HG02759 (cell line): Measurements from ENCODE around the gene MED26.

Experiments
- ATAC-seq: cut with Tn5 transposase; IDR thresholded peaks from one replicate; pipeline ENCODE4 v1.9.1; 2021; ENCODE audit warnings: mild to moderate bottlenecking, moderate library complexity; ENCODE audit not compliant: unreplicated experiment

Gene MED26

GRCh38 chr19:16618248-16618647 is 9.8 kb downstream of the MED26 start:
- ATAC-seq: no peak

DNA sequence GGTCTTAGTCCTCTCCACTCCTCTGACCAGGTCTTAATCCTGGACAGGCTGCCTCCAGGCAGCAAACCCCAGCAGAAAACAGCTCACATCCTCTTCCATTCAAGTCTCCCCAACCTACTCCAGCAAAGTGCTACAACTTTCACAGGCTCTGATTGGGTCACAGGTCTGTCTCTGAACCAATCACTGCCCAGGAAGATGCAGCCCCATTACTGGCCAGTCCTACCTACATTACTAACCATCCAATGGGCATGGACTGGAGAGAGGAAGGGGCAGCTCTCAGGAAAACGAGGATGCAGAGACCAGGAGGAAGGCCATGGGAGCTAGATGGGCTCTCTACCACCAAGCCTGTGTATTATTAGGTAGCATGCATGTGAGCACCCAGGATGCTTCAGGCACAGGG is 12.2 kb downstream of the MED26 start:
- no peak for ATAC-seq

- no peak for ATAC-seq
Measured at GRCh38 chr19:16614941-16615340, 13.1 kb downstream of the MED26 start.

DNA sequence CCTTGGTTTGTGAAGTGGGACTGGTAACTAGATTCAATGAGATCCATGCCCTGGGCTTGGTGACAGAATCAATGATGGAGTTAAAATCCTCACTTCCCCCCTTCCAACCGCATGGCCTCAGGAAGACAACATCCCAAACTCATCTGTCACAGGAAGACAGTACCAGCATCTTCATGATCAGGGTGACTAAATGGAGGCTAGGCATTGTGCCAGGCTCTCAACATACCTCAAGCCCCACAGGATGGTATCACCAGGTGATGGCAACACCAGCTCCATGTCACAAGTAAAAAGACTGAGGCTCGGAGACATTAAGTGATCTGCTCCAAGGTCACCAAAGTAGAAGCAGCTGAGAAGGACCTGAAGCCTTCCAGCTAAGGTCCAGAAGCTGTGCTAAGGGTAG is 14.2 kb downstream of the MED26 start:
- ATAC-seq: no peak

- ATAC-seq: no peak
Measured at GRCh38 chr19:16612636-16613035, 15.4 kb downstream of the MED26 start.

DNA sequence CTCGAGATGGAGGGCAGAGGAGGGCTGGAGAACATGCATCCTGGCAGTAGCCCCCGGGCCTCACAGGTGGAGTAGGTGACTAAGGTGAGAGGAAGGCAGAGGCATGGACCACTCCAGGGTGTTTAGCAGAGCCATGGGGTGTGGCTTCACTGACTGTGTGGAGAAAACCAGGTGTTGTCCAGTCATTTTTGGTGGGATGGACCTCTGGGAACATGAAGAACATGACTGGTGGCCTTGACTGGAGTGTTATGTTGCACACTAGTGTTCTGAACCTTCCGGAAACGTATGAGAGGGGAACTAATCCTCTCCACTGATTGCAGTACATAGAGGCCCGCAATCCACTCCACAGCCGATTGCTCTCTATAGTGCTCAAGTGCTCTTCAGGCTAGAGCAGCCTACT is 16.9 kb downstream of the MED26 start:
- ATAC-seq: no peak

GRCh38 chr19:16609511-16610200 is 18.3 kb downstream of the MED26 start:
- no peak for ATAC-seq

DNA sequence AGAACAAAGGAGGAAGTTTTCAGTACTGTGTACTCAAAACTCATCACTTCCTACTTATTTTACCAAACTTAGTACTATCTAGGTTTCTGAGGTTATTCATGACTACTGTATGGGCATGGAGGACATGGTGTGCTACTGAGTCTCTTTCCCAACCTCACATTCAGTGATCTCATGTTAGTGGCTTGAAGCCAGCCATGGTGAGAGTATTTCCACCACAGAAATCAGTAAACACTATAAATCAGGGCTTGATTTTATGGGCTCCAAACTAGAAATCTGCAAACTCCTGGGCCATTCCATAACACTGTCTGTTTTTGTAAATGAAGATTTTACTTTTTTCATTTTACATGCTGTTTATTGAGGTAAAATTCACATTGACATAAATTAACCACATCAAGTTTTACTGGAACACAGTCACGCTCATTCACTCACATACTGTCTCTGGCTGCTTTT is 19.7 kb downstream of the MED26 start:
- ATAC-seq: no peak

DNA sequence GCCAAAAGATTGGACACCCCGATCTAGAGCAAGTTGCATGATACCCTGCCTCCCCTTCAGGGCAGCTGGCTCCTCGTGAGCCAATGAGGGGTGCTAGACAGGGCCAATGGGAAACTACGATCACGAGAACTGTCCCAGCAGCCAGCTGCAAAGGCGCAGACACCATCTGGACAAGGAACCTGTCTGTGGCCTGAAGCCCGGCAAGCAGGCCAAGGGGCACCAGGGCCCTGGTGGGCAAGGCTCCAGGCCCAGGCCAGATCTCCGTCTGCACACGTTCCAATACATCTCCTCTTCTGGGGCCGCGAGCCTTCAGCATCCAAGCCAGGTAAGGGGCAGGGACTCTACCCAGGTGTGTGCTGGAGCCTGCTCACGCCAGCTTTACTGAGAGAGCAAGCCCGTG is 20.2 kb downstream of the MED26 start:
- ATAC-seq: no peak

DNA sequence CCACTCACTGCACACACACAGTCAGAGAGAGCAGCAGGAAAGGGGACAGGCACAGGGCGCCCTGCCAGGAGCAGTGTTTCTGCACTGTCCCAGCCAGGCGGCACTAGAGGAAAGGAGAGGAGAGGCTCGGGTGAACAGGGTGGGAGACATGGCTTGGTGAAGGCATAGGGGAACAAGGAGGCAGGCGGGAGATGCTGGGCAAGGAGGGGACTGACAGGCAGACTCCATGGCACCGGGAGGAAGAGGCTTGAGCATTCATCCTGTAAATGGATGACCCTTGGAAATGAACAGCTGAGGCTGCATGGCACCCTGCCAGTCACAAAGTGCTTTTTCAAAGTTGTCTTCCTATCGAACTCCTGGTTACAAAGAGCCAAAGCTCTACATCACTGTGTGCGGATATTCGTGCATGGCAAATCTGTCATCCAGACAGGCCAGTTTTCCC is 22.4 kb downstream of the MED26 start:
- no peak for ATAC-seq

- no peak for ATAC-seq
Measured at GRCh38 chr19:16605115-16605514, 22.9 kb downstream of the MED26 start.

DNA sequence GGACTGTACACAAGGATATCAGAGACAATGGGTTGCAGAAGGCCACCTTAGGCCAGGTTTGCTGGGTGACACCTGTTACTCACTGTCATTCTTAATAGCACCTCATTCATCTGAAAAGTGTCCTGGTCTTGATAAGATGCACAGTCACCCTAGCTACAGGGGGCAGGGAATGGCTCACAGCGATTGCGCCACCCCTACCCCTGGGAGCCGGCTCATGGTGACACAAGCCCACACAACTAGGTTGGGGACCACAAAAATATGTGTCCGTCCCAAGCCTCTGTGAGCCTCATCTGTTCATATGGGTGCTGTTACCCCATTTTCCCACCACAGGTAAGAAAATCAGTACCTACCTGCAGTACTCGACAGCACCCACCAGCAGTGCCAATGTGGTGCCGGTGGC is 23.4 kb downstream of the MED26 start:
- no peak for ATAC-seq

- no peak for ATAC-seq
Measured at GRCh38 chr19:16603090-16603489, 24.9 kb downstream of the MED26 start.

- ATAC-seq: no peak
Measured at GRCh38 chr19:16601378-16602052, 26.5 kb downstream of the MED26 start.

DNA sequence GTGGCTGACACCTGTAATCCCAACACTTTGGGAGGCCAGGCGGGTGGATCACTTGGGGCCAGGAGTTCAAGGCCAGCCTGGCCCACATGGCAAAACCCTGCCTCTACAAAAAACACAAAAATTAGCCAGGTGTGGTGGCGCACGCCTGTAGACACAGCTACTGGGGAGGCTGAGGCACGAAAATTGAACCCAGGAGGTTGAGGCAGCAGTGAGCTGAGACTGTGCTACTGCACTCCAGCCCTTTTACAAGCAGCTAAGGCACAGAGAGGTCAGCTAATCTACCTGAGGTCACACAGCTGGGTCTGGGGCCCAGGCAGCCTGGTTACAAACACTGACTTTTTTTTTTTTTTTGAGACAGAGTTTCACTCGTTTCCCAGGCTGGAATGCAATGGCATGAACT is 27.2 kb downstream of the MED26 start:
- ATAC-seq: no peak

DNA sequence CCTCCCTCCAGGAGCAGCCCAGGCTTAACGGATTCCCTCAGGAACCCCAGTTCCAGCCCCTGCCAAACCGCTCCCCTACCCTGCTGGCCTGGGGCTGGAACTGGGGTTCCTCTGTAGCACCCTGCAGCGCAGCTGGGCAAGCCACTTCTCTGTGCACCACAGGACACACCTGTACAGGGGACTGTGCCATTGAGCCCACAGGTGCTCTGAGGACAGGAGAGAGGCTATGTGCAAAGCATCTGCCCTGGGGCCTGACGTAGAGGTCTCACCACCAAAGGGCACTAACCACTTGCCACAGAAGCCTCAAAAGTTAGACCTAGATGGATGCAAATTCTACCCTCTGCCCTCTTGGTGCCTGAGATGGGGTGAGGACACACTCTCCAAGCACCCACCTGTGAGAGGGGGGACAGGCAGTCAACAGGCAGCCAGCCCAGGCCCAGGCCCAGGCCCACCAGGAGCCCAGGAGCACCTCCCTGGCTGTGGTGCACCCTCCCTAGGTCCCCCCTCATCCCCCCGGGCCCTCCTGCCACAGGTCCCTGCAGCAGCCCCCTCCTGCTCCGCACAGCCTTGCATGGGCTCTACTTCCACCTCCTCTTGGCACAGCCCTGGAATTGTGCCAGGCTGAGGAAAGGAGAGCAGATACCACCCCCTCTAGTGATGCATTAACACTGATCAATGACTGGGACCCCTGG is 28.2 kb downstream of the MED26 start:
- ATAC-seq: no peak

DNA sequence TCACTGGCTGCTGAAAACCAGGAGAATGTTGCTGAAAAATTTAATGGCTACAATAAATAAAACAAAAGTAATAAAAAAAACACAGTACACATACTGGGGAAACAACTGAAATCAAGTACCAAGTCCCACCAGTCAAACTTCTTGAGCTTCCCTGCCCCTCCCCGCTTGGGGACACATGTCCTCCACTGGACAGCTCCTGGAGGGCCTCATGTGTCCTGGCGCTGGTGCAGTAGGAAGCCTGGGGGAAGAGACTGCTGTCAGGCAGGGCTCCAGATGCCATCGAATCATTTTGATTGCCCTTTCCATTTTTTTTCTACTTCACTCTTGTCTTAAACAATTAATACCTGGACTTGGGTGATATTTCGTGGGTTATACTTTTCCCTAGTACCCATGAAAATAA is 29.2 kb downstream of the MED26 start:
- no peak for ATAC-seq

DNA sequence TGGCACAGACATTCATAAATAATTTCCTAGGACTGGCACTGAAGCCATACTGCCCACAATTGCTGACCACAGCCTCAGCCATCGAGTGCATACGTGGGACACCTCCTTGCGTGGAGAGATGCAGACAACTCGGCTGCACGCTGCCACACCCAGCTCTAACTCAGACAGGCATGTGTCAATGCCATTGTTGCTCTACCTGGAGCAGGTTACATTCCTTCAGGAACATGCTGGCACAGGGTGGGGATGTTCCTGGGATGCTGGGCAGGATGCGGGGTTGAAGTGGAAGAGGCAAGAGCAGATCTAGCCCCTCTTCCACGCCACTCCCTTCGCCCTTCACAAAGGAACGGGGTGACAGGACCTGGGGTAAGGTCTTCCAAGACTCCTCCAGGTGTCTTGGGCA is 31.6 kb downstream of the MED26 start:
- no peak for ATAC-seq

GRCh38 chr19:16595097-16595496 is 32.9 kb downstream of the MED26 start:
- ATAC-seq: no peak

- no peak for ATAC-seq
Measured at GRCh38 chr19:16594681-16595091, 33.3 kb downstream of the MED26 start.

DNA sequence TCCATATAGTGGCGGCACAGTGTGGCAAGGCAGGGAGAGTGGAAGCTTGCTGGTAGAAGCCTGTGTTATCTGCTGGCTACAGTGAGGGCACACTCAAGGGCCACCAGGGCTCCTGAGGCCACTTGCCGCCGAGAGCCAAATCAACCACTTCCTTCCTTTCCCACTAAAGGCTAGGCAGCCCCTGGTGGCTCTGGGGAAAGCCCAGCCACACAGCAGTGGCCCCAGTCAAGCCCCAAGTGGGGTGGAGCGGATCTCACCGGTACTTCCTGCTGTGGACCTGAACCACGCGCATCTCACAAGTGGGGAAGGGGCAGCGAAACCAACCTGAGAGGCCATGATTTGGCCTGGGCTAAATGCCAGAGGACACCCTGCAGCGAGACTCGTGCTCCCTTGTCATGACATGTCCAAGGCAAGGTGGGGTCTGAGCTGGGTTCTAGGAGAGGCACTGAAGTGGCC is 33.8 kb downstream of the MED26 start:
- no peak for ATAC-seq

DNA sequence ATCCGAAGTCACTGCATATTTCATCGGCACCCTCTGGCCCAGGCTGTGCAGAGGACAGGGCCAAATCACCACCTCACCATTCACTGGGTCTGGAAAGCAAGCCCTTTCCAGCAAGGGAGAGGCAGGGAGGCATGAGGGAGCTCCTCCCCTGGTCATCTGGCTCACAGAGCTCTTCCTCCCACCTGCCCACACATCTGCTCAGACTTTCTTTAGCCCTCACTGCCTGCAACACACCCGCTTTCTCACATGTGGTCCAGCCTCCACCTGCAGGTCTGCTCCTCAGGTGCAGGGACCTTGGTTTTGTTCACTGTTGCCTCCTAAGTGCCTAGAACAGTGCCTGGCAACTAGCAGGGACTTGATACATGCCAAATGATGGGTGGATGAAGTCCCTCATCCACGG is 34.8 kb downstream of the MED26 start:
- ATAC-seq: no peak
